KMS-11 (cell line): ENCODE measurements around the gene TAS1R1.

Source experiments
- H2AFZ ChIP-seq: fragments of 200-600 bp; sonication (generic); 2 replicates; pipeline ENCODE4 v1.6.1; 2016; ENCODE audit warnings: antibody characterized with exemption, mixed run types, low read depth
- H3K27ac ChIP-seq: fragments of 200-600 bp; sonication (generic); 2 replicates; pipeline ENCODE4 v1.6.1; 2016; ENCODE audit warnings: mild to moderate bottlenecking, mixed run types
- H3K27me3 ChIP-seq: fragments of 200-600 bp; sonication (generic); 2 replicates; pipeline ENCODE4 v1.6.1; 2017; ENCODE audit warnings: mild to moderate bottlenecking, low read depth, mixed run types, moderate library complexity; ENCODE audit not compliant: insufficient read depth
- H3K36me3 ChIP-seq: fragments of 200-600 bp; sonication (generic); 2 replicates; pipeline ENCODE4 v1.6.1; 2017; ENCODE audit warnings: mild to moderate bottlenecking, mixed run types; ENCODE audit not compliant: insufficient read depth
- H3K4me1 ChIP-seq: fragments of 200-600 bp; sonication (generic); 2 replicates; pipeline ENCODE4 v1.6.1; 2016; ENCODE audit warnings: mild to moderate bottlenecking, low read depth, mixed run types; ENCODE audit not compliant: poor library complexity, severe bottlenecking
- H3K4me2 ChIP-seq: fragments of 200-600 bp; sonication (generic); 2 replicates; pipeline ENCODE4 v1.7.0; 2016; ENCODE audit warnings: mild to moderate bottlenecking, mixed run types
- H3K4me3 ChIP-seq: fragments of 200-600 bp; sonication (generic); IDR thresholded peaks from 2 replicates; pipeline ENCODE4 v1.6.1; 2017; ENCODE audit warnings: low read depth, low read length, mixed read lengths; ENCODE audit not compliant: insufficient read depth
- H3K79me2 ChIP-seq: fragments of 200-600 bp; sonication (generic); 2 replicates; pipeline ENCODE4 v1.6.1; 2016; ENCODE audit warnings: low read depth, mixed run types; ENCODE audit not compliant: insufficient read depth
- H3K9ac ChIP-seq: fragments of 200-600 bp; sonication (generic); 2 replicates; pipeline ENCODE4 v1.6.1; 2016; ENCODE audit warnings: mild to moderate bottlenecking, mixed run types
- H4K20me1 ChIP-seq: fragments of 200-600 bp; sonication (generic); 2 replicates; pipeline ENCODE4 v1.6.1; 2016; ENCODE audit warnings: mild to moderate bottlenecking, mixed run types; ENCODE audit not compliant: insufficient read depth
- TF ChIP-seq, protein P1 (sequence below): fragments of 200-600 bp; sonication (generic); conservative IDR thresholded peaks from 2 replicates; pipeline ENCODE4 v1.6.1; 2017; ENCODE audit warnings: low read depth, mild to moderate bottlenecking, antibody characterized with exemption, low read length, moderate library complexity, mixed read lengths

TAS1R1 gene

DNA sequence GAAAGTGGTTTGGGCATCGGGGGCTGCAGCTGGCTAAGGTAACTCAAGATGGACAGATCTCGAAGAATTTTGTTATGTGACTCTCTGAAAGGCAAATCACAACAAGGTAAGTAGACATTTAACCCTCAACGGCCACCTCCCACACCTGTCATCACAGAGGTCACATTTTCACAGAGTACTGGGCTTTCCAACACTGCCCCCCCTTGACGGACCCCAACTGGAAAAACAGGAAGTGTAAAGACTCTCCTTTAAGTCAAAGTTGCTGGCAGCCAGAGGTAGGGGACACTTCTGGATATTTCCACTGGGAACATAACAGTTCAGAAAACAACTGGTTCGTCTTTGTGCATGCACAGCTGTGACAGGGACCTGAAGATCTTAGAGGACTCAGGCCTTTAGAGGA, 23.1 kb upstream of the TAS1R1 start:
- no peak overlapping the region for H3K9ac ChIP-seq
- no peaks in the 10 kb centered on the region for H3K4me1 ChIP-seq
- H3K27ac ChIP-seq, result no peak overlapping the region
- H3K79me2 ChIP-seq, result no peaks in the 10 kb centered on the region
- TF ChIP-seq, protein P1, sequence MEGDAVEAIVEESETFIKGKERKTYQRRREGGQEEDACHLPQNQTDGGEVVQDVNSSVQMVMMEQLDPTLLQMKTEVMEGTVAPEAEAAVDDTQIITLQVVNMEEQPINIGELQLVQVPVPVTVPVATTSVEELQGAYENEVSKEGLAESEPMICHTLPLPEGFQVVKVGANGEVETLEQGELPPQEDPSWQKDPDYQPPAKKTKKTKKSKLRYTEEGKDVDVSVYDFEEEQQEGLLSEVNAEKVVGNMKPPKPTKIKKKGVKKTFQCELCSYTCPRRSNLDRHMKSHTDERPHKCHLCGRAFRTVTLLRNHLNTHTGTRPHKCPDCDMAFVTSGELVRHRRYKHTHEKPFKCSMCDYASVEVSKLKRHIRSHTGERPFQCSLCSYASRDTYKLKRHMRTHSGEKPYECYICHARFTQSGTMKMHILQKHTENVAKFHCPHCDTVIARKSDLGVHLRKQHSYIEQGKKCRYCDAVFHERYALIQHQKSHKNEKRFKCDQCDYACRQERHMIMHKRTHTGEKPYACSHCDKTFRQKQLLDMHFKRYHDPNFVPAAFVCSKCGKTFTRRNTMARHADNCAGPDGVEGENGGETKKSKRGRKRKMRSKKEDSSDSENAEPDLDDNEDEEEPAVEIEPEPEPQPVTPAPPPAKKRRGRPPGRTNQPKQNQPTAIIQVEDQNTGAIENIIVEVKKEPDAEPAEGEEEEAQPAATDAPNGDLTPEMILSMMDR, result no peak
- no peak overlapping the region for H2AFZ ChIP-seq
- no peaks in the 10 kb centered on the region for H3K27me3 ChIP-seq
- peaks cover 18% of the 10 kb centered on the region; the same call in 1 of the 2 replicates for H3K36me3 ChIP-seq
- no peak overlapping the region for H3K4me3 ChIP-seq
- H3K4me2 ChIP-seq, result no peak overlapping the region
- no peaks in the 10 kb centered on the region for H4K20me1 ChIP-seq

DNA sequence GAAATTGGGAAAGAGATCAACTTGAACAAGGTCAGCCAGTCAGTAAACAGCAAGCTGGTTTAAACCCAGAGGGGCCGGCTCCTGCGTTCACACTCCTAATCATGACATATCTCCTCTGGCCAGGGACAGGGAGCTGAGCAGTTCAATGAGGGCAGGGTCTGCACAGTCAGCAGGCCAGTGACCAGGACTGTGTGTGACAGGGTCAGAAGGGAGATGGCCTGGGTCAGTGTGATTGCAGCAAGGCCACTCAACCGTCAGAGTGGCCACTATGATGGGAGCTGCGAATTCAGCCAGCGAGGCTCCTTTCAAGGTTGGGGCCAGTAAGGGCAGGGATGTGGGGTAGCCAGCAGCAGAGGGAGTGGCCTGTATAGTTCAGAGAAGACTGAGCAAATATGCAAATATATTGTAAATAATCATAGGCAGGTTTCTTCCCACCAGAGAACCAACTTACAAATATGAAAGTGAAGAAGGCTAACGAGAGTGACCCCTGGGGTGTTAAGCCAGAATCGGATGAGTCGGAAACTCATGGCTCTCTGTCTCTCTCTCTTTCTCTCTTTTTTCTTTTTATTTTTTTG, 20.8 kb upstream of the TAS1R1 start:
- Histone ChIP-seq H3K9ac (no peak overlapping the region), H3K36me3 (peaks cover 18% of the 10 kb centered on the region; the same call in 1 of the 2 replicates), H3K4me2 (no peak overlapping the region), H3K27me3 (no peaks in the 10 kb centered on the region), H3K4me1 (no peaks in the 10 kb centered on the region), H4K20me1 (no peaks in the 10 kb centered on the region), H3K27ac (no peak overlapping the region), H3K4me3 (no peak overlapping the region), H2AFZ (no peak overlapping the region), H3K79me2 (no peaks in the 10 kb centered on the region)
- TF ChIP-seq, protein P1, result no peak

GRCh38 chr1:6535214-6535613, 19.9 kb upstream of the TAS1R1 start:
- Histone ChIP-seq H3K4me3 (no peak overlapping the region), H3K4me1 (no peaks in the 10 kb centered on the region), H3K79me2 (no peaks in the 10 kb centered on the region), H3K36me3 (peaks cover 17% of the 10 kb centered on the region; the same call in 1 of the 2 replicates), H3K27me3 (no peaks in the 10 kb centered on the region), H3K9ac (no peak overlapping the region), H3K4me2 (no peak overlapping the region), H3K27ac (no peak overlapping the region), H4K20me1 (no peaks in the 10 kb centered on the region), H2AFZ (no peak overlapping the region)
- TF ChIP-seq, protein P1, result no peak

DNA sequence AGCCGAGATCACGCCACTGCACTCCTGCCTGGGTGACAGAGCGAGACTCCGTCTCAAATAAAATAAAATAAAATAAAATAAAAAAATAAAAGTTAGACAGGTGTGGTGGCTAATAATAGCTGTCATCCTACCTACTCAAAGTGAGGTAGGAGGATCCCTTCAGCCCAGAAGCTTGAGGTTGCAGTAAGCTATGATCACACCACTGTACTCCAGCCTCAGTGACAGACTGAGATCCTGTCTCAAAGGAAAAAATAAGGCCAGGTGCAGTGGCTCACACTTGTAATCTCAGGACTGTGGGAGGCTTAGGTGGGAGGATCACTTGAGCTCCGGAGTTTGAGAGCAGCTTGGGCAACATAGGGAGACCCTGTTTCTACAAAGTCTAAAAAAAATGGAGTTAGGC, 18.8 kb upstream of the TAS1R1 start:
- H3K27ac ChIP-seq, result no peak overlapping the region
- H3K79me2 ChIP-seq, result no peaks in the 10 kb centered on the region
- no peak overlapping the region for H3K4me3 ChIP-seq
- no peaks in the 10 kb centered on the region for H3K4me1 ChIP-seq
- TF ChIP-seq, protein P1, result no peak
- H3K27me3 ChIP-seq, result no peaks in the 10 kb centered on the region
- H4K20me1 ChIP-seq, result no peaks in the 10 kb centered on the region
- no peak overlapping the region for H2AFZ ChIP-seq
- H3K9ac ChIP-seq, result no peak overlapping the region
- H3K4me2 ChIP-seq, result no peak overlapping the region
- H3K36me3 ChIP-seq, result peaks cover 12% of the 10 kb centered on the region; the same call in 1 of the 2 replicates
